ENCODE measurements around the gene HEXB.
"Not testable (repeated sequence)": the region's sequence is repeated elsewhere in the genome, so short reads cannot be mapped to it uniquely, and the experiment has no call there.

Gene HEXB

GRCh38 chr5:74673011-74673790 is 11.8 kb upstream of the HEXB start:
- H3K4me1 ChIP-seq (ENCODE audit: insufficient read depth, low read length, severe bottlenecking) = no peaks in the 10 kb centered on the region
- H3K27me3 ChIP-seq (ENCODE audit: insufficient read depth, low read length) = peaks cover 7% of the 10 kb centered on the region; the same call in 1 of the 2 replicates
- H3K79me2 ChIP-seq (ENCODE audit: insufficient read depth, low read length) = no peaks in the 10 kb centered on the region
- H3K4me3 ChIP-seq (ENCODE audit: low read depth, low read length, poor library complexity, severe bottlenecking) = no peak overlapping the region
- H3F3A ChIP-seq (ENCODE audit: insufficient read depth, low read length) = no peaks in the 10 kb centered on the region
- H3K9me2 ChIP-seq (ENCODE audit: low read depth, low read length) = no peaks in the 10 kb centered on the region
- H3K36me3 ChIP-seq (ENCODE audit: insufficient read depth, low read length) = no peaks in the 10 kb centered on the region; the same call in 1 of the 2 replicates
- H3K4me2 ChIP-seq (ENCODE audit: low read length) = no peak overlapping the region
- no peak for TF ChIP-seq EZH2 (IDR thresholded peaks at IDR 0.05; ENCODE audit: borderline replicate concordance, low read length)
- TF ChIP-seq, protein P1, sequence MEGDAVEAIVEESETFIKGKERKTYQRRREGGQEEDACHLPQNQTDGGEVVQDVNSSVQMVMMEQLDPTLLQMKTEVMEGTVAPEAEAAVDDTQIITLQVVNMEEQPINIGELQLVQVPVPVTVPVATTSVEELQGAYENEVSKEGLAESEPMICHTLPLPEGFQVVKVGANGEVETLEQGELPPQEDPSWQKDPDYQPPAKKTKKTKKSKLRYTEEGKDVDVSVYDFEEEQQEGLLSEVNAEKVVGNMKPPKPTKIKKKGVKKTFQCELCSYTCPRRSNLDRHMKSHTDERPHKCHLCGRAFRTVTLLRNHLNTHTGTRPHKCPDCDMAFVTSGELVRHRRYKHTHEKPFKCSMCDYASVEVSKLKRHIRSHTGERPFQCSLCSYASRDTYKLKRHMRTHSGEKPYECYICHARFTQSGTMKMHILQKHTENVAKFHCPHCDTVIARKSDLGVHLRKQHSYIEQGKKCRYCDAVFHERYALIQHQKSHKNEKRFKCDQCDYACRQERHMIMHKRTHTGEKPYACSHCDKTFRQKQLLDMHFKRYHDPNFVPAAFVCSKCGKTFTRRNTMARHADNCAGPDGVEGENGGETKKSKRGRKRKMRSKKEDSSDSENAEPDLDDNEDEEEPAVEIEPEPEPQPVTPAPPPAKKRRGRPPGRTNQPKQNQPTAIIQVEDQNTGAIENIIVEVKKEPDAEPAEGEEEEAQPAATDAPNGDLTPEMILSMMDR (IDR thresholded peaks at IDR 0.05; ENCODE audit: low read length) = peak; percentile 39; the same call in 1 of the 2 replicates
- H2AFZ ChIP-seq (ENCODE audit: low read length) = no peak overlapping the region
- H3K9ac ChIP-seq (ENCODE audit: low read length) = no peak overlapping the region
- peaks cover 3% of the 10 kb centered on the region; the same call in 1 of the 2 replicates for H3K9me3 ChIP-seq (ENCODE audit: low read length)
- H4K20me1 ChIP-seq (ENCODE audit: insufficient read depth, low read length) = no peaks in the 10 kb centered on the region
- H3K27ac ChIP-seq (ENCODE audit: low read depth, low read length, poor library complexity, severe bottlenecking) = no peak overlapping the region

- not testable (repeated sequence) for H4K20me1 ChIP-seq (ENCODE audit: insufficient read depth, low read length); H3K4me3 ChIP-seq (ENCODE audit: low read depth, low read length, poor library complexity, severe bottlenecking); H3F3A ChIP-seq (ENCODE audit: insufficient read depth, low read length); H3K4me2 ChIP-seq (ENCODE audit: low read length); H3K36me3 ChIP-seq (ENCODE audit: insufficient read depth, low read length); H2AFZ ChIP-seq (ENCODE audit: low read length); H3K4me1 ChIP-seq (ENCODE audit: insufficient read depth, low read length, severe bottlenecking); H3K9me2 ChIP-seq (ENCODE audit: low read depth, low read length); H3K27me3 ChIP-seq (ENCODE audit: insufficient read depth, low read length); H3K27ac ChIP-seq (ENCODE audit: low read depth, low read length, poor library complexity, severe bottlenecking); H3K9me3 ChIP-seq (ENCODE audit: low read length); H3K9ac ChIP-seq (ENCODE audit: low read length); H3K79me2 ChIP-seq (ENCODE audit: insufficient read depth, low read length)
Measured at GRCh38 chr5:74676466-74676865, 8.6 kb upstream of the HEXB start.

DNA sequence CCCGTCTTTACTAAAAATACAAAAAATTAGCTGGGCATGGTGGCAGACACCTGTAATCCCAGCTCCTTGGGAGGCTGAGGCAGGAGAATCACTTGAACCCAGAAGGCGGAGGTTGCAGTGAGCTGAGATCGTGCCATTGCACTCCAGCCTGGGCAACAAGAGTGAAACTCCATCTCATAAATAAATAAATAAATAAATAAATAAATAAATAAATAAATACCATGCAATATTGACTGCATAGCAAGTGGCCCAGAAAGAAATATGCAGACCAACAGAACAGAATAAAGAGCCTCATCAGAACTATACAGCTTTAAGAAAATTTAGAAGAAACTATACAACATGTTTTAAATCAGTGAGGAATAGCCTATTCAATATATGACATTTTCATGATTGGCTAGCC is 6.9 kb upstream of the HEXB start:
- not testable (repeated sequence) for H3K9ac ChIP-seq (ENCODE audit: low read length); H2AFZ ChIP-seq (ENCODE audit: low read length); H3K4me2 ChIP-seq (ENCODE audit: low read length); H3K9me2 ChIP-seq (ENCODE audit: low read depth, low read length); H4K20me1 ChIP-seq (ENCODE audit: insufficient read depth, low read length); H3K9me3 ChIP-seq (ENCODE audit: low read length); H3K27me3 ChIP-seq (ENCODE audit: insufficient read depth, low read length); H3K79me2 ChIP-seq (ENCODE audit: insufficient read depth, low read length); H3K36me3 ChIP-seq (ENCODE audit: insufficient read depth, low read length); H3K4me3 ChIP-seq (ENCODE audit: low read depth, low read length, poor library complexity, severe bottlenecking); H3K27ac ChIP-seq (ENCODE audit: low read depth, low read length, poor library complexity, severe bottlenecking); H3F3A ChIP-seq (ENCODE audit: insufficient read depth, low read length)
- peaks cover 17% of the 10 kb centered on the region for H3K4me1 ChIP-seq (ENCODE audit: insufficient read depth, low read length, severe bottlenecking)

- not testable (repeated sequence) for H3K79me2 ChIP-seq (ENCODE audit: insufficient read depth, low read length); H3K9ac ChIP-seq (ENCODE audit: low read length); H2AFZ ChIP-seq (ENCODE audit: low read length); H3K4me2 ChIP-seq (ENCODE audit: low read length); H4K20me1 ChIP-seq (ENCODE audit: insufficient read depth, low read length); H3K4me3 ChIP-seq (ENCODE audit: low read depth, low read length, poor library complexity, severe bottlenecking); H3K27ac ChIP-seq (ENCODE audit: low read depth, low read length, poor library complexity, severe bottlenecking); H3K36me3 ChIP-seq (ENCODE audit: insufficient read depth, low read length); H3K9me2 ChIP-seq (ENCODE audit: low read depth, low read length); H3K9me3 ChIP-seq (ENCODE audit: low read length); H3K27me3 ChIP-seq (ENCODE audit: insufficient read depth, low read length); H3F3A ChIP-seq (ENCODE audit: insufficient read depth, low read length)
- H3K4me1 ChIP-seq (ENCODE audit: insufficient read depth, low read length, severe bottlenecking) = peaks cover 17% of the 10 kb centered on the region
Measured at GRCh38 chr5:74679300-74679699, 5.7 kb upstream of the HEXB start.

Data from OCI-LY1 (cell line).